GM12878 (cell line): ENCODE results near the gene AMPD2.

Source experiments
- BRCA1 ChIP-seq: IDR thresholded peaks from 2 replicates; pipeline ENCODE4 v1.6.1; 2011; ENCODE audit warnings: low read depth, low read length, improper control_type of control experiment
- CREB1 ChIP-seq: IDR thresholded peaks from 2 replicates; pipeline ENCODE4 v1.6.1; 2012; ENCODE audit warnings: low read depth, mild to moderate bottlenecking, inconsistent platforms
- EZH2 ChIP-seq: IDR thresholded peaks from 2 replicates; pipeline ENCODE4 v1.6.1; 2012; ENCODE audit warnings: low read depth, mild to moderate bottlenecking, control low read depth, inconsistent platforms, low read length, borderline replicate concordance; ENCODE audit not compliant: control insufficient read depth
- JUNB ChIP-seq: IDR thresholded peaks from 2 replicates; pipeline ENCODE4 v1.6.1; 2016; ENCODE audit warnings: antibody characterized with exemption, mild to moderate bottlenecking
- POLR2A ChIP-seq: IDR thresholded peaks from 2 replicates; pipeline ENCODE4 v1.6.1; 2011; ENCODE audit warnings: low read depth, mild to moderate bottlenecking, low read length
- SREBF1 ChIP-seq: IDR thresholded peaks from 2 replicates; pipeline ENCODE4 v1.6.1; 2012; ENCODE audit warnings: mild to moderate bottlenecking, low read length
- TCF7 ChIP-seq: IDR thresholded peaks from 2 replicates; pipeline ENCODE4 v1.6.1; 2014; ENCODE audit warnings: antibody characterized with exemption, borderline replicate concordance
- ZNF384 ChIP-seq: IDR thresholded peaks from 2 replicates; pipeline ENCODE4 v1.6.1; 2012; ENCODE audit warnings: low read depth, mild to moderate bottlenecking, low read length, improper control_type of control experiment, borderline replicate concordance
- TF ChIP-seq, protein P1 (sequence below): IDR thresholded peaks from 2 replicates; pipeline ENCODE4 v1.6.1; 2012; ENCODE audit warnings: low read depth, low read length, improper control_type of control experiment
- TF ChIP-seq, protein P2 (sequence below): fragments of 450-650 bp; IDR thresholded peaks from 2 replicates; pipeline ENCODE4 v1.6.1; 2017; ENCODE audit warnings: mild to moderate bottlenecking, low read depth, inconsistent platforms; ENCODE audit not compliant: poor library complexity, severe bottlenecking

DNA sequence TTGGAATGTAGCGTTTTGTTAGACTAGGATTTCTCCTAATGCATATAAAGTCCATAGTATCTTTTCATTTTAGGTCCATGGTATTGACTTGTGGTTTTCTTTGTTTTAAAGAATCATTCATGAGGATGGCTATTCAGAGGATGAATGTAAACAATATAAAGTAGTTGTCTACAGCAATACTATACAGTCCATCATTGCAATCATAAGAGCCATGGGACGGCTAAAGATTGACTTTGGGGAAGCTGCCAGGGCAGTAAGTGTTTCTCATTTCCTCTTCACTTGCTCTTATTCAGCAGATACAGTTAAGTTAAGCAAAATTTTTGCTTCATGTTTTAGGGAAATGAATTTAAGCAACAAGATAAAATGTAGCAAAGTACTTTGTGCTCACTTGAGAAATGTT lies 45.9 kb upstream of the AMPD2 start:
- TF ChIP-seq EZH2 = no peak
- TF ChIP-seq, protein P1, sequence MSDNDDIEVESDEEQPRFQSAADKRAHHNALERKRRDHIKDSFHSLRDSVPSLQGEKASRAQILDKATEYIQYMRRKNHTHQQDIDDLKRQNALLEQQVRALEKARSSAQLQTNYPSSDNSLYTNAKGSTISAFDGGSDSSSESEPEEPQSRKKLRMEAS = no peak
- no peak for TF ChIP-seq SREBF1
- TF ChIP-seq, protein P2, sequence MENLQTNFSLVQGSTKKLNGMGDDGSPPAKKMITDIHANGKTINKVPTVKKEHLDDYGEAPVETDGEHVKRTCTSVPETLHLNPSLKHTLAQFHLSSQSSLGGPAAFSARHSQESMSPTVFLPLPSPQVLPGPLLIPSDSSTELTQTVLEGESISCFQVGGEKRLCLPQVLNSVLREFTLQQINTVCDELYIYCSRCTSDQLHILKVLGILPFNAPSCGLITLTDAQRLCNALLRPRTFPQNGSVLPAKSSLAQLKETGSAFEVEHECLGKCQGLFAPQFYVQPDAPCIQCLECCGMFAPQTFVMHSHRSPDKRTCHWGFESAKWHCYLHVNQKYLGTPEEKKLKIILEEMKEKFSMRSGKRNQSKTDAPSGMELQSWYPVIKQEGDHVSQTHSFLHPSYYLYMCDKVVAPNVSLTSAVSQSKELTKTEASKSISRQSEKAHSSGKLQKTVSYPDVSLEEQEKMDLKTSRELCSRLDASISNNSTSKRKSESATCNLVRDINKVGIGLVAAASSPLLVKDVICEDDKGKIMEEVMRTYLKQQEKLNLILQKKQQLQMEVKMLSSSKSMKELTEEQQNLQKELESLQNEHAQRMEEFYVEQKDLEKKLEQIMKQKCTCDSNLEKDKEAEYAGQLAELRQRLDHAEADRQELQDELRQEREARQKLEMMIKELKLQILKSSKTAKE = no peak
- TF ChIP-seq TCF7 = no peak
- no peak for TF ChIP-seq ZNF384
- no peak for TF ChIP-seq BRCA1
- no peak for TF ChIP-seq JUNB
- no peak for TF ChIP-seq CREB1
- no peak for TF ChIP-seq POLR2A
